Effector memory CD4-positive, alpha-beta T cell (primary cell): ENCODE results near the gene FPR2.
"Not testable (repeated sequence)": the region's sequence is repeated elsewhere in the genome, so short reads cannot be mapped to it uniquely, and the experiment has no call there.

Experiments used
- DNase-seq, 3 donors: peaks; one replicate each; pipeline ENCODE4 v3.0.0-alpha.2; 2020
- H3K27ac ChIP-seq: 2 replicates; pipeline ENCODE4 v1.7.0; 2013; ENCODE audit warnings: mild to moderate bottlenecking, low read length, moderate library complexity; ENCODE audit not compliant: insufficient read depth, poor library complexity, severe bottlenecking
- H3K27me3 ChIP-seq: replicated peaks from 2 replicates; pipeline ENCODE4 v1.7.0; 2013; ENCODE audit warnings: mild to moderate bottlenecking, low read length; ENCODE audit not compliant: insufficient read depth, control insufficient read depth, poor library complexity, severe bottlenecking
- H3K36me3 ChIP-seq: 2 replicates; pipeline ENCODE4 v1.7.0; 2013; ENCODE audit warnings: mild to moderate bottlenecking, low read length, moderate library complexity; ENCODE audit not compliant: control insufficient read depth, insufficient read depth
- H3K4me1 ChIP-seq: 2 replicates; pipeline ENCODE4 v1.7.0; 2013; ENCODE audit warnings: low read length, mild to moderate bottlenecking; ENCODE audit not compliant: control insufficient read depth, insufficient read depth, poor library complexity, severe bottlenecking
- H3K4me3 ChIP-seq: 2 replicates; pipeline ENCODE4 v1.7.0; 2013; ENCODE audit warnings: low read length, low read depth, mild to moderate bottlenecking; ENCODE audit not compliant: insufficient read depth, poor library complexity, severe bottlenecking
- H3K9me3 ChIP-seq: 2 replicates; pipeline ENCODE4 v1.7.0; 2013; ENCODE audit warnings: mild to moderate bottlenecking, low read length, moderate library complexity; ENCODE audit not compliant: control insufficient read depth

FPR2 gene

DNA sequence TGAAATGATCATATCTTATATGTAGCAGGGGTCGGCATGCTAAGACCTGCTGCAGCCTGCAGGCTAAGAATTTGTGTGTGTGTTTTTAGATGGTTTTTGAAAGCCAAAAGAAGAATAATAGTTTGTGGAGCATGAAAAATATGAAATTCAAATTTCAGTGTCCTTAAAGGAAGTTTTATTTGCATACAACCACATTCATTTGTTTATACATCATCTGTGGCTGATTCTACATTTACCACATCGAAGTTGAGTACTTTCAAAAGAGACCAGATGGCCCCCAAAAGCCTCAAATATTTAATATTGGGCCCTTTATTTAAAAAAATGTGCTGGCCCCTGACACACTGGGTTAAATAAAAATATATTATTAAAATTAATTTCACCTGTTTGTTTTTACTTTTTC is 38.5 kb upstream of the FPR2 start:
- Histone ChIP-seq H3K9me3 (no peaks in the 10 kb centered on the region), H3K4me1 (no peaks in the 10 kb centered on the region), H3K36me3 (no peaks in the 10 kb centered on the region), H3K4me3 (no peak overlapping the region), H3K27me3 (no peaks in the 10 kb centered on the region), H3K27ac (no peak overlapping the region)
- no peak for DNase-seq

DNA sequence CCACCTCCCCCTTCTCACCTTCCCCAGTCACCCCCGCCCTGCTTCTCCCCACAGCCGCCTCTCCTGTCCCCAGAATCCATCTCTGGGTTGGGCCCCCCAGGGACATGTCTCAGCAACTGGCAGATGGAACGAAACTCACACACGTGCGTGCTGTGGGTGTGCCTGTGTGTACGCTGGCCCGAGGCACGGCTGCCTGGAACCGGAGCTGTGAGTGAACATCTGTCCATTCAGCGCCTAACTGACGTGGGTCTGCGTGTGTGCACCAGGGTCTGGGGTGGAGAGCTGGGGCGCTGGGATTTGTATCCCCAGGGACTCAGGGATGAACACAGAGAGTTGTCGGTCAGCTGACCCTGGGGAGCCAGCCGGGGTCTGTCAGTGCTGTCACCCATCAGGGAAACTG is 36.4 kb upstream of the FPR2 start:
- H3K27me3 ChIP-seq: peaks cover 1% of the 10 kb centered on the region
- H3K4me3 ChIP-seq: no peak overlapping the region
- no peak for DNase-seq
- H3K36me3 ChIP-seq: no peaks in the 10 kb centered on the region
- H3K9me3 ChIP-seq: no peaks in the 10 kb centered on the region
- no peak overlapping the region for H3K27ac ChIP-seq
- H3K4me1 ChIP-seq: no peaks in the 10 kb centered on the region

DNA sequence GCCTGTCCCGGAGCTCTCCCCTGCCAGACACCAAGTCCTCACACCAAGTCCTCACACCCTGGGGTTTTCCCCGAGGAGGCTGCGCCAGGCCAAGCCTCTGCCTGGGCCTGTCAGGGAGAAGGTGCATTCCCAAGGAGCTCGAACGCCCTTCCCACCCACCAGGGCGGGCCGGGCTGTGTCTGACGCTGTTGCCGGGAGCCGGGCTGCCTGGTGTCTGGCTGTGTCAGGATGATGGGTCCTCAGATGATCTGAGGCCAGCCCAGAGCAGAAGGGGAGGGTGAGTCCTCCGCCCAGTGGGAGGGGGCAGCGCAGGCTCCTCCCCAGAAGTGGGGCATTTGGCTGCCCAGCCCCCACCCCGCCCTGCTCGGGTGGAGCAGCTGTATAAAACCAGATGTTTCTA is 34.9 kb upstream of the FPR2 start:
- Histone ChIP-seq H3K27ac (no peak overlapping the region), H3K4me3 (no peak overlapping the region), H3K4me1 (no peaks in the 10 kb centered on the region), H3K9me3 (peaks cover 6% of the 10 kb centered on the region), H3K36me3 (no peaks in the 10 kb centered on the region), H3K27me3 (peaks cover 4% of the 10 kb centered on the region)
- DNase-seq: no peak

DNA sequence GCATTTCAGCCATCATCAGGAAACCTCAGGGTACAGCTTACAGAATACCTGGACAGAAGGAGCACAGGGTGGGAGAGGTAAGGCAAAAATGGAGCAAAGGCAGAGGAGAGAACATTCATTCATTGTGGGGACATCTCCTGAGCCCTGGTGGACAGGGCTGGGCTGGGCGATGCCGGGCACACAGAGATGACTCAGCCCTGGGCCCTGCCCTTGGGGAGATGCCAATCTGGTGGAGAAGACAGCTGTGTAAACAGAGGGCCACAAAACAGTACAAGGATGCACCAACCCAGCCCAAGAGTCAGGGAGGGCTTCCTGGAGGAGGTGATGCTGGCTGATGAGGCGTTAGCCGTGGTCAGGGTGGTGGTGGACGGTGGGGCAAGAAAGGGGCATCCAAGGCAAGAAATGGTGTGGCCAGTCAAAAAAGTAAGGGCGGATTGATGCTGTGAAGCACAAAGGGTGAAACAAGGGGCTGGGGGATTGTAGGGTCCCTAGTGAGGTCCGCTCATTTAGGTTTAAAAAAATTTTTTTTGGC is 33.6 kb upstream of the FPR2 start:
- no peak overlapping the region for H3K27ac ChIP-seq
- no peak for DNase-seq
- peaks cover 6% of the 10 kb centered on the region for H3K9me3 ChIP-seq
- no peaks in the 10 kb centered on the region for H3K4me1 ChIP-seq
- no peaks in the 10 kb centered on the region for H3K36me3 ChIP-seq
- peaks cover 4% of the 10 kb centered on the region for H3K27me3 ChIP-seq
- H3K4me3 ChIP-seq: no peak overlapping the region

DNA sequence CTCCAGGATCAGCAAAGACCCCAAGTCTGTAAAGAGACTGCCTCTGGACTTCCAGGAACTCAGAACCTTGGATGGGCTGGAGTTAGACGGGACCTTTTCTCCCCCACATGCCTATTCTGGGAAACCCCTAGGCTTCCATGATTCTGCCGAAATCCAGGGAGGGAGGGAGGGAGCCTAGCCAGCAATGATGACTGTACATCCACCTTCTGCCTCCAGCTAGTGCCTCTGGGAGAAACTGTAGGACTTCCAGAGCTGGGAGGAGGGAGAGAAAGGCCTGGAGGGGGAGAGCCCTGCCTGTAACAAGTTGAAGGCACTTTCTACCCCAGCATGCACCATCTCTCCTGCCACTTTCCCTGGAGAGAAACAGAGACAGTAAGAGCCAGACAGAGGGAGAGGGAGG is 31.2 kb upstream of the FPR2 start:
- no peak for DNase-seq
- no peak overlapping the region for H3K27ac ChIP-seq
- no peak overlapping the region for H3K4me3 ChIP-seq
- peaks cover 4% of the 10 kb centered on the region for H3K27me3 ChIP-seq
- no peaks in the 10 kb centered on the region for H3K36me3 ChIP-seq
- H3K9me3 ChIP-seq: peaks cover 6% of the 10 kb centered on the region
- no peaks in the 10 kb centered on the region for H3K4me1 ChIP-seq

DNA sequence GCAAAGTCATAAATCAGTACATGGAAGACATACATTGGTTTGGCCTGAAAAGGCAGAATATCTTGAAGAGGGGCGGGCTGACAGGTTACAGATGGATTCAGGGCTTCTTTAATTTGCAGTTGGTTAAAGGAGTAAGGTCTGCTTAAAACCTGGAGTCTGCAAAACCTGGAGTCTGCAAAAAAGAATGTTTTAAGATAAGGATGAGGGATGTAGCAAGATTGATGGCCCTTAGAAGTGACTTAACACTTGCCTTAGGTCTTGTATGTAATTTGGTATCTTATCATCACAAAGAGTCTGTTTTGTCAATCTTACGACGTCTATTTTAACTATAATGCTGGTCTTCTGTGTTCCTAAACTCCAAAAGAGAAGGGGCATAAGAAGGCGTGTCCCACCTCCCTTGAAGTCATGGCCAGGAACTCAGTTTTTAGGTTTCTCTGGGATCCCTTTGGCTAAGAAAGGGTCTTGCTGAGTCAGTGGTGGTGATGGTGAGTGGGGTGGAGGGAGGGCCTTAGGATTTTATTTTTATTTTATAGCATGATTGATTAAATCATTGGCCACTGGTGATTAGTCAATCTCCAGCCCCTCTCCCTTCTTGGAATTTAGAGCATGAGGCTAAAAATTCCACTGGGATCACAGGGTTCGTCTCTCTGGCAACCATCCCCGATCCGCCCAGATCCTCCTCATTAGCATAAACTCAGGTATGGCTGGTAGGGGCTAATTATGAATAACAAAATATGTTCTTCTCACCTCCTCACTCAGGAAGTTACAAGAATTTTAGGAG is 27.0 kb upstream of the FPR2 start:
- Histone ChIP-seq H3K27ac (no peak overlapping the region), H3K4me1 (no peaks in the 10 kb centered on the region), H3K9me3 (peaks cover 6% of the 10 kb centered on the region), H3K27me3 (peaks cover 4% of the 10 kb centered on the region), H3K36me3 (no peaks in the 10 kb centered on the region), H3K4me3 (no peak overlapping the region)
- DNase-seq: no peak

DNA sequence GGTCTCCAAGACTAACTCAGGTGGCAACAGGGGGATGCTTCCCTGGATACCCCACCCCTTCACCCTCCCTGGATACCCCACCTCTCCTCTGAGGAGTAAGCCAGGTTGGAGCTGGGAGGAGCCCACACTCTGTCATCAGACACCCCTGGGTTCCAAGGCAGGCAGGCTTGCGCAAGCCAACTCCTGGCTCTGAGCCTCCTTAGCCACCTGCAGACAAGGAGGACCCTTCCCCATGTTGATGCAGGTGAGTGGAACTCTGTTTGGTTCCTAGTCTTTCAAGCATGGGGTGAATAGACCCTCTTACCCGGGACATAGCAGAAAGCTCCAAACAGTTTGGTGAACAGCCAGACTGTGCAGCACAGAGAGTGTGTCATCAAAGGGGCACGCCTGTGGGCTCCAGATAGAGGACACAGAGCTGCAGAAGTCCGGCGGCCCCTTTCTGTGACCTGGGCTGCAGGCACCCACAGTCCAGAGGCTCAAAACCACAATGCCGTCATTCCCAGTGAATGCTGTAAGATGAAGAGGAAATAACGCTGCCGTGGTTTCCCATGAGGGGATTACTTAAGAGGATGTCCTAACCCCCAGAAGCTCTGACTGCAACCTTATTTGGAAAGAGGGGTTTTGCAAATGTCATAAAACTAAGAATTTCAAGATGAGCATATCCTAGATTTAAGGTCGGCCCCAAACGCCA is 25.1 kb upstream of the FPR2 start:
- no peaks in the 10 kb centered on the region for H3K9me3 ChIP-seq
- no peak overlapping the region for H3K4me3 ChIP-seq
- H3K27me3 ChIP-seq: no peaks in the 10 kb centered on the region
- H3K27ac ChIP-seq: no peak overlapping the region
- H3K4me1 ChIP-seq: no peaks in the 10 kb centered on the region
- H3K36me3 ChIP-seq: no peaks in the 10 kb centered on the region
- DNase-seq: no peak

DNA sequence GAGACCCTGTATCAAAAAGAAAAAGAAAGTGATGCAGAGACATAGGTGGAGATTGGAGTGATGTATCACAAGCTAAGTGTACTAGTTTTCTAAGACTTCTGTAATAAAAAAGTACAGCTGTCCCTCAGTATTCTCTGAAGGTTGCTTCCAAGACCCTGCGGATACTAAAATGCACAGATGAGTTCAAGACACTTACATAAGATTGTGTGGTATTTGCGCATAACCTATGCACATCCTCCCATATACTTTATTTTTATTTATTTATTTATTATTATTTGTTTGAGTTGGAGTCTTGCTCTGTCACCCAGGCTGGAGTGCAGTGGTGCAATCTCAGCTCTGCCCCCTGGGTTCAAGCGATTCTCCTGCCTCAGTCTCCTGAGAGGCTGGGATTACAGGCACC is 23.6 kb upstream of the FPR2 start:
- Histone ChIP-seq H3K4me3 (no peak overlapping the region), H3K36me3 (no peaks in the 10 kb centered on the region), H3K9me3 (no peaks in the 10 kb centered on the region), H3K4me1 (no peaks in the 10 kb centered on the region), H3K27me3 (no peaks in the 10 kb centered on the region), H3K27ac (no peak overlapping the region)
- no peak for DNase-seq

DNA sequence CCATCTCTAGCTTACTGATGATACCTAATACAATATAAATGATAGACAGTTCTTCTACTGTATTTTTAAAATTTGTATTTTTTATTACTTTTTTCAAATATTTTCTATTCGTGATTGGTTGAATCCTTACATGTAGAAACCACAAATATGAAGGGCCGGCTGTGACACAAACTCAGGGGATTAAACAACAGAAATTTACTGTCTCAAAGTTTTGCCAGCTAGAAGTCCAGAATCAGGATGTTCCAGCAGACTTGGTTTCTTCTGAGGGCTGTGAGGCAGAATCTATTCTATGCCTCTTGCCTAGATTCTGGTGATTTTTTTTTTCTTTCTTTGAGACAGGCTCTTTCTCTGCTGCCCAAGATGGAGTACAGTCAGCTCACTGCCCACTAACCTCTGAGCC is 23.1 kb upstream of the FPR2 start:
- H3K27ac ChIP-seq: no peak overlapping the region
- no peak overlapping the region for H3K4me3 ChIP-seq
- H3K4me1 ChIP-seq: no peaks in the 10 kb centered on the region

DNA sequence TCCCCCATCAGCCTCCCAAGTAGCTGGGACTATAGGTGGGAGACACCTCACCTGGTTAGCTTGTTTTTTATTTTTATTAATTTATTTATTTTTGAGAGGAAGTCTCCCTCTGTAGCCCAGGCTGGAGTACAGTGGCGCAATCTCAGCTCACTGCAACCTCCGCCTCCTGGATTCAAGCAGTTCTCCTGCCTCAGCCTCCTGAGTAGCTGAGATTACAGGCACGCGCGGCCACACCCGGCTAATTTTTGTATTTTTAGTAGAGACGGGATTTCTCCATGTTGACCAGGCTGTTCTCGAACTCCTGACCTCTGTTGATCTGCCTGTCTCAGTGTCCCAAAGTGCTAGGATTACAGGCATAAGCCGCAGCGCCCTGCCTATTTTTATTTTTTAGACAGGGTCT is 22.5 kb upstream of the FPR2 start:
- not testable (repeated sequence) for DNase-seq, H3K4me3 ChIP-seq, H3K4me1 ChIP-seq, H3K36me3 ChIP-seq, H3K27ac ChIP-seq, H3K27me3 ChIP-seq, H3K9me3 ChIP-seq

More for the DNA sequence above, 23.1 kb upstream of the FPR2 start:
- Histone ChIP-seq H3K36me3 (no peaks in the 10 kb centered on the region), H3K9me3 (no peaks in the 10 kb centered on the region), H3K27me3 (no peaks in the 10 kb centered on the region)
- DNase-seq: no peak
